HEK293T (cell line): Measurements from ENCODE around the gene RHOG.

ENCODE experiments used
- FOXA1 ChIP-seq: fragments of 450-650 bp; IDR thresholded peaks from 2 replicates; pipeline ENCODE4 v1.6.1; 2016; ENCODE audit warnings: mild to moderate bottlenecking
- HDGF ChIP-seq: fragments of 450-650 bp; IDR thresholded peaks from 2 replicates; pipeline ENCODE4 v1.6.1; 2017; ENCODE audit warnings: antibody characterized with exemption, borderline replicate concordance
- SP1 ChIP-seq: fragments of 450-650 bp; IDR thresholded peaks from 2 replicates; pipeline ENCODE4 v1.6.1; 2017

DNA sequence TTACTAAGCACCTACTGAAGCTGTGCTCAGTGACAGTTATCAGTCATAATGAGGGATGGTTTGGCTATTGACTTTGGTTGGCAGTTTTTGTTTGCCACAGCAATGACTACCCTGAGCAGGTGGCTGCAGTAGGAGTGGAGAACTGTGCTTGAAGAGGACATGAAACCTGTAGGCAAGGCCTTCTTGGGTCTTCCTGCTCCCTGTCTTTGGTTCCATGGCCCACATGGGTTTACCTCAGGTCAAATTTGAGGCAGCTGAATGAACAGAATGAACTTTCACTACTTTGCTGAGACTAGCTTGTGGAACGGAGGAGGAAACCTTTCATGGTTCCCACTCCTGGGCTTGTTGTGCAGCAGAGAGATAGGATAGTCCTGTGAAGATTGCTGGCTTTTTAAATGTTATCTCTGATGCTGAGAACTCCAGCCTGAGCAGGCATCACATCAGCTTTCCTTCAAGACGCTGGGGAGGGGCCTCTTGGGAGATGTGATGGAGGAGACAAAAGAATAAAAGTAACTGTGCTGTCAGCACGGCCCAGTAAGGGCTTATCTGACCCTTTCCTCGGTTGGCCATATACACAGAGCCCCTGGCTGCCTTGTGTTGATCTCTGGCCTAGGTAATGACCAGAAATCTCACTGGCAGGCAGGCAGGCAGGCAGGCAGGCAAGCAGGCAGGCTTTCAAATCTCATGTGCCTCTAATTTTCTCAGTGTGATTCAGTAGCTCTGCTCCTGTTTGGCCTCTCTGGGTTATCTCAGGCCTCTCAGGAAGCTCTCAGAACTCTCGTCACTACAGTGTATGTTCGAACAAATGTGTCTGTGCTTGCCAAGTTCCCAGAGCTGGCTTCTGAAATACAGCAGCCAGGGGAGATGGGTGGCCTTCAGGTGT lies 26.7 kb upstream of the RHOG start:
- no peak for TF ChIP-seq SP1
- TF ChIP-seq FOXA1, result no peak
- TF ChIP-seq HDGF, result no peak
